ENCODE data around the gene GATA5. TPM values are rescaled to one million over a fixed set of nuclear protein-coding genes. Genes with fewer than 3 reads are reported as not detected.

The GATA5 gene
- polyA plus RNA-seq, 10 donors: 0.04 to 0.14 (median 0.05) TPM; not detected in 7

- no peak for DNase-seq
Observed at GRCh38 chr20:62488470-62488869, 12.7 kb upstream of the GATA5 start.

GRCh38 chr20:62487561-62488354 lies 12.0 kb upstream of the GATA5 start:
- DNase-seq: no peak

GRCh38 chr20:62487118-62487517 lies 11.3 kb upstream of the GATA5 start:
- no peak for DNase-seq

GRCh38 chr20:62486484-62486883 lies 10.7 kb upstream of the GATA5 start:
- no peak for DNase-seq

DNA sequence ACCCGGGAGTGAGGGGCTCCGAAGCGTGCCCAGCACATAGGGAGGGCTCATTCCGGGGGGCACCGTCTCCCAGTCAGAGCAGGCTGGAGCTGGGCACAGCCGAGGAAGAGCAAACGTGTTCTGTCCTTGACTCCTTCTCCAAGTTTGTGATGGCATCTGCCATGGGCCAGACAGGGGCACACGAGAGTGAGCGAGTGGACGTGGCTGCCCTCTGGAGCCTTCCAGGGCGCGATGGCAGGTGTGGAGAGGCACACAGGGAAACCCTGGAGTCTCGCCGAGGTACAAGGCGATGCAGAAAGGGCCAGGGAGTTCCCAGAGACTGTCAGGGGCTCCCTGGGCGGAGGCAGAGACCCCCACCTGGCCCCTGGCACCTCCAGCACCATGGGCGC lies 9.9 kb upstream of the GATA5 start:
- DNase-seq: no peak

- DNase-seq: peak in 2 of 3 donors; percentile 48 to 82
Observed at GRCh38 chr20:62485062-62485700, 9.4 kb upstream of the GATA5 start.

- no peak for DNase-seq
Observed at GRCh38 chr20:62484478-62484877, 8.7 kb upstream of the GATA5 start.

DNA sequence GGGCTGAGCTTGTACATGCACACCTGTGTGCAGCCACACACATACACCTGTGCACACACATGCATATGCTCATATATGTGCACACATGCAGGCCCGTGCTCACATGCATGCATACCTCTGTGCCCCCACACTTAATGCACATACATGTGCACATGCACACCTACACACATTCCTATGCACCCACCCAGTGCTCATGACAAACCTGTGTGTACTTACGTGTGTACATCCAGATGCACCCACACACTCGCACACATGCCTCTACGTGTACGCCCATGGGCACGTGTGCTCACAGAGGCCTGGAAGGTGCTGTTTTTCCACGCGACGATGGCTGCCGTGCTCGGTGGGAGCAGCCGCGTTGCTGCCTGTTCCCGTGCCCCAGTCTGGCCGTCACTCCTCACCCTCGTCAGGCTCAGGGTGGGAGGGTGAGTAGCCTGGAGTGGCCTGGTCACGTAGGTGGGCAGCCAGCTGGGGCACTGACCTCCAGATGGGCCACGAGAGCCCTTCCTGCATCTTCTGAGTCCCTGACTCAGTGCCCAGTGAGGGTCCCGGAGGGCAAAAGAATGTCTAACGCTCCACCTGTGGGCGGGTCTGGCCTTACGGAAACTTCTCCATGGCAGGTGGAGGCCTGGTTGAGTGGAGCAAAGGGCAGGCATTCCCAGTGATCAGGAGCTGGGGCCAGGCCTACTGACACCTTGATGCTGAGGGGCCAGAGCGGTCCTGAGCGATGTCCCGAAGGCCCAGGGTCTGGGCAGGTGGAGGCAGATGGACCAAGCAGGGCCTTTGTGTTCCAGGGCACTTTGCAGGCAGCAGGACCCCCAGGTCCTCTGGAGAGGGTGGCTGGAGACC lies 8.0 kb upstream of the GATA5 start:
- DNase-seq: no peak

DNA sequence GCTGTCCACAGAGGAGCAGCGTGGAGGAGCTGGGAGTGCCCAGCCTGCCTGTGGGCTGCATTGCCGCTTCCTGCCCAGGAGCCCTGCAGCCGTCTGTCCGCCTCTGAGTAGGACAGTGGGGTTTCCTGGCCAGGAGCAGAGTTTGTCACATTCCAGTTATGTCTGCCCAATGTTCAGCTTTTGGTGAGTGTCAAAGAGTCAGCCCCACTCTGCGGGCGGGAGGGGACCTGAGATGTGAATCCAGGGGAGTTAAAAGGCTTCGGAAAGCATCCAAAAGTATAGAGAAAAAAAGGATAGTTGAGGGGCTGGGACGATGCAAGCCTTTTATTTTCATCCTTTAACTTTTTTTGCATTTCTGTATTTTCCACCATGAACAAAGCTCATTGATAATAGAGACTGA lies 7.2 kb upstream of the GATA5 start:
- no peak for DNase-seq

- no peak for DNase-seq
Observed at GRCh38 chr20:62482146-62482809, 6.5 kb upstream of the GATA5 start.

DNA sequence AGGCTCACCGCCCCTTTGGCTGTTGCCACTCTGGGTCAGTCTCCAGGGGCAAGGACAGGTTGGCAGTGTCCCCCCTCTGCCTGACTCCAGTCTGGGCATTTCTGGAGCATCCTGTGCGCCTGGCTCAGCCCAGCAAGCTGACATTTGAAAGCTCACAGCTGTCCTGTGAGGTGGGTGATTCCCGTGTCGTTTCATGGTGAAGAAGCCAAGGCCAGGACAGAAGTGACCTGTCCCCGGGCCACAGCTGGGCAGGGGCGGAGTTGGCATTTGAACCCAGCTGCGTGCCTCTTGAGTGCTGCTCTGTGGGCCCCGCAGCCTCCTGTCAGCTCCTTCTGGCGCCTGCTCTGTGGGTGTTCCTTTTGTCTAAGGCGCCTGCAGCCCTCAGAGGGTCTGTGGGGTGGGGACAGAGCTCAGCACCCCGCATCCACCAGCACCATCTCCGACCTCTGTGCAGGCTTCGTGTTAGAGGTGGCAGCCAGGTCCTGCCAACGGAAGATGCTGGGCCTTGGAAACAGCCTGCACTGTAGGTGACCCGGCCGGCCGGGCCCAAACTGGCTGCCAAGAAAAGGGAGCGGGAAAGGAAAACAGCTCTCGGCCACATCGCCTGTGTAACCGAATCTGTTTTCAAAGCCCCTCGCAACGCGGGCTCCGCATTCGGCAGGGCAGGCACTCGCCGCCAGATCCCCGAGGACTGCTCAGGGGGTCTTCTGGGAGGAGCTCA lies 5.8 kb upstream of the GATA5 start:
- peak in 2 of 3 donors; percentile 29 to 70 for DNase-seq

DNA sequence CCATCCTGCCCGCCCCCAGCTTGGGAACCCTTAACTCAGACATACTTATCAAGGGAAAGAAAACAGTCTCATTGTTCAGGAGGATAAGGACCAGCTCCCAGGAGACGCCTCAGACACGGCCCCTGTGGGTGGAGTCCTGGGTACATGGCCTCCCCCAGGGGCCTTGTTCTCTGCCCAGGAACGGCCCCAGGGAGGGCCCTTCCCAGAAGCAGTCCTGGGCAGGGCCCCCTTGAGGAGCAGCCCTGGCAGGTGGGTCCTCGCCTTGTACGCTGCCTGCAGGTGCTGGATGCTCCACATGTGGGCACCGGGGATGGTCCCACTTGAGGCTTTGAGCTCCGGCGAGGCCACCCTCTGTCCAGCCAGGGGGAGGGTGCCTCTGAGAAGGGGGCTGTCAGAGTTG lies 4.5 kb upstream of the GATA5 start:
- DNase-seq: no peak

- no peak for DNase-seq
Observed at GRCh38 chr20:62479656-62480055, 3.9 kb upstream of the GATA5 start.

GRCh38 chr20:62479156-62479555 lies 3.4 kb upstream of the GATA5 start:
- DNase-seq: no peak

GRCh38 chr20:62477669-62478455 lies 2.1 kb upstream of the GATA5 start:
- no peak for DNase-seq

DNA sequence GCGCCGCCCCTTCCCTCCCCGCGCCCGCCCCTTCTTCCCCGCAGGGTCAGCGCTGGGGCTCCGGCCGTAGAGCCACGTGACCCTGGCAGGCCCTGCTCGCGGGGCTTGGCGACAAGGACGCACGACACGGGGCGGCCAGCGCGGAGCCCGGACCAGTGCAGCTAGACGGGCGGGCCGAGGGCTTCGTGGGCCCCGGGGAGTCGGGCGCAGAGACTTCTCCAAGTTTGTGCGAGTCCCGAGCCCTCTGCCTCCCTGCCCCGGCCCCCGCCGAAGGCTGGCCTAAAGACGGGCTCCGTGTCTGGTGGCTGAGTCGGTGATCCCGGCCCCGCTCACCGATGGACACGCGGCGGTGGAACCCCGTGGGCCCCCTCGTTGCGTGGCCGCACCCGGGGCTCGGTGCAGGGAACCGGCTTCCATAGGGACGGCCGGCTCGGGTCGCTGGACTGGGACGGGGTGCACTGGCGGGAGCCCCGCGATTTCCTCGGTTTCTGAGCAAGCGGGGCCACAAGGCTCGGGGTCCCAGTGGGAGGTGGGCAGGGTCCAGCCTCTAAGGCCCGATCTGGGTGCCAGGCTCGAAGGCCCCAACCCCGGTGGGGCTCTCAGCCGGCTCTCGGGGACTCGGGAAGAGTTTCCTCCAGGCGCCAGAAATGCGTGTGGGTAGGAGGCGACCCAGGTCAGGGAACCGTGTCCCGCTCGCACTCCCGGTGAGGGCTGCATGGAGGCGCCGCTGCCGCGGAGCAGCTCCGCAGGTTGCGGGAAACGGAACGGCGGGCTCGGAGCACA lies 452 bp upstream of the GATA5 start:
- peak in 1 of 3 donors; percentile 60 for DNase-seq

GRCh38 chr20:62475027-62475771 lies 596 bp downstream of the GATA5 start:
- no peak for DNase-seq

GRCh38 chr20:62474604-62475026 lies 1.2 kb downstream of the GATA5 start:
- no peak for DNase-seq

Measured in muscle of back (tissue), 11 donors.